DND-41 (cell line): ENCODE results near the gene NTN1.

Experiments
- ATAC-seq: fragments of 200-7000 bp; cut with Tn5 transposase; 3 replicates; pipeline ENCODE4 v1.9.1; 2021; ENCODE audit warnings: low read depth; ENCODE audit not compliant: insufficient read depth
- DNase-seq: peaks from one replicate; pipeline ENCODE4 v3.0.0-alpha.2; 2020
- H2AFZ ChIP-seq: 2 replicates; pipeline ENCODE4 v1.6.0; 2012; ENCODE audit warnings: low read depth, low read length
- H3K27ac ChIP-seq: 2 replicates; pipeline ENCODE4 v1.5.1; 2012; ENCODE audit warnings: low read length, inconsistent platforms
- H3K27me3 ChIP-seq: fragments of 200-600 bp; sonication (generic); 2 replicates; pipeline ENCODE4 v1.6.0; 2012; ENCODE audit warnings: low read length, mild to moderate bottlenecking, inconsistent platforms; ENCODE audit not compliant: insufficient read depth, poor library complexity
- H3K36me3 ChIP-seq: 2 replicates; pipeline ENCODE4 v1.5.1; 2012; ENCODE audit warnings: low read length, inconsistent platforms; ENCODE audit not compliant: insufficient read depth
- H3K4me1 ChIP-seq: 2 replicates; pipeline ENCODE4 v1.5.1; 2012; ENCODE audit warnings: mild to moderate bottlenecking, low read length; ENCODE audit not compliant: insufficient read depth
- H3K4me2 ChIP-seq: 2 replicates; pipeline ENCODE4 v1.6.0; 2012; ENCODE audit warnings: mild to moderate bottlenecking, moderate library complexity, low read length, inconsistent platforms; ENCODE audit not compliant: insufficient read depth
- H3K4me3 ChIP-seq, 2 experiments: fragments of 200-600 bp in 1 of 2; shearing (Covaris generic) in 1 of 2; 2 replicates each; pipeline ENCODE4 v1.5.1; 2012 to 2016; ENCODE audit warnings: inconsistent platforms in 2 of 2, low read length in 2 of 2, mild to moderate bottlenecking in 2 of 2, low read depth in 1 of 2, moderate library complexity in 1 of 2
- H3K79me2 ChIP-seq: 2 replicates; pipeline ENCODE4 v1.6.0; 2012; ENCODE audit warnings: low read length, inconsistent platforms; ENCODE audit not compliant: insufficient read depth
- H3K9ac ChIP-seq: 2 replicates; pipeline ENCODE4 v1.6.0; 2012; ENCODE audit warnings: low read depth, mild to moderate bottlenecking, inconsistent platforms, low read length, moderate library complexity
- H3K9me3 ChIP-seq: 2 replicates; pipeline ENCODE4 v1.5.1; 2012; ENCODE audit warnings: low read length, moderate library complexity, mild to moderate bottlenecking, inconsistent platforms; ENCODE audit not compliant: insufficient read depth, severe bottlenecking
- H4K20me1 ChIP-seq: 2 replicates; pipeline ENCODE4 v1.6.0; 2012; ENCODE audit warnings: low read length; ENCODE audit not compliant: insufficient read depth
- EZH2 ChIP-seq: IDR thresholded peaks from 3 replicates; pipeline ENCODE4 v1.6.1; 2012; ENCODE audit warnings: borderline replicate concordance, low read depth, mild to moderate bottlenecking, moderate library complexity, low read length, inconsistent platforms; ENCODE audit not compliant: severe bottlenecking
- TF ChIP-seq, protein P1 (sequence below): IDR thresholded peaks from 2 replicates; pipeline ENCODE4 v1.5.1; 2012; ENCODE audit warnings: borderline replicate concordance, low read length, moderate library complexity, mild to moderate bottlenecking; ENCODE audit not compliant: poor library complexity, severe bottlenecking; ENCODE audit errors: extremely low read depth

The NTN1 gene

DNA sequence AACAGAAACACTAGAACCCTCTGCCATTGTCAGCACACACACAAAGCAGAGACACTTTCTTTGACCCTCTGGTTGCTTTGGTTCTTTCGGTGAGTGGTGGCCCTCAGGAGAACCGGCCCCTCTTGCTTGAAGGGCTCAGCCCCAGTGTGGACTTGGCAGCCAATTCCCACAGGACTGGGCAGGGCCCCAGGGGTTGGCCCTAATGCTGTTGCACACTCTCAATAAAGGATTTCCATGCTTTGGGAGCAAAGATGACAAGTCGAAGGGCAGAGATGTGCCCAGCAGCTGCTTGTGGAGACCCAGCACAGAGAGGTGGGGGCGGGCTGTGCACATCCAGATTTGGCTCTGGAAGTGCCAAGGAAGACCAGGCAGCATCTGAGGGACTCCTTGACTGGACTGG is 149.0 kb downstream of the NTN1 start:
- Histone ChIP-seq H4K20me1 (no peaks in the 10 kb centered on the region), H3K4me2 (no peak overlapping the region), H2AFZ (no peak overlapping the region), H3K27ac (no peak overlapping the region), H3K4me3 (no peak overlapping the region), H3K36me3 (no peaks in the 10 kb centered on the region), H3K79me2 (no peaks in the 10 kb centered on the region), H3K27me3 (no peaks in the 10 kb centered on the region), H3K9me3 (no peaks in the 10 kb centered on the region), H3K4me1 (no peaks in the 10 kb centered on the region), H3K9ac (no peak overlapping the region)
- TF ChIP-seq, protein P1, sequence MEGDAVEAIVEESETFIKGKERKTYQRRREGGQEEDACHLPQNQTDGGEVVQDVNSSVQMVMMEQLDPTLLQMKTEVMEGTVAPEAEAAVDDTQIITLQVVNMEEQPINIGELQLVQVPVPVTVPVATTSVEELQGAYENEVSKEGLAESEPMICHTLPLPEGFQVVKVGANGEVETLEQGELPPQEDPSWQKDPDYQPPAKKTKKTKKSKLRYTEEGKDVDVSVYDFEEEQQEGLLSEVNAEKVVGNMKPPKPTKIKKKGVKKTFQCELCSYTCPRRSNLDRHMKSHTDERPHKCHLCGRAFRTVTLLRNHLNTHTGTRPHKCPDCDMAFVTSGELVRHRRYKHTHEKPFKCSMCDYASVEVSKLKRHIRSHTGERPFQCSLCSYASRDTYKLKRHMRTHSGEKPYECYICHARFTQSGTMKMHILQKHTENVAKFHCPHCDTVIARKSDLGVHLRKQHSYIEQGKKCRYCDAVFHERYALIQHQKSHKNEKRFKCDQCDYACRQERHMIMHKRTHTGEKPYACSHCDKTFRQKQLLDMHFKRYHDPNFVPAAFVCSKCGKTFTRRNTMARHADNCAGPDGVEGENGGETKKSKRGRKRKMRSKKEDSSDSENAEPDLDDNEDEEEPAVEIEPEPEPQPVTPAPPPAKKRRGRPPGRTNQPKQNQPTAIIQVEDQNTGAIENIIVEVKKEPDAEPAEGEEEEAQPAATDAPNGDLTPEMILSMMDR: no peak
- TF ChIP-seq EZH2: no peak
- ATAC-seq (no peak), DNase-seq (no peak)

GRCh38 chr17:9170853-9171252 is 149.5 kb downstream of the NTN1 start:
- Histone ChIP-seq H3K36me3 (no peaks in the 10 kb centered on the region), H2AFZ (no peak overlapping the region), H3K27me3 (no peaks in the 10 kb centered on the region), H3K27ac (no peak overlapping the region), H3K79me2 (no peaks in the 10 kb centered on the region), H3K4me3 (no peak overlapping the region), H4K20me1 (no peaks in the 10 kb centered on the region), H3K4me2 (no peak overlapping the region), H3K4me1 (no peaks in the 10 kb centered on the region), H3K9me3 (no peaks in the 10 kb centered on the region), H3K9ac (no peak overlapping the region)
- TF ChIP-seq EZH2: no peak
- TF ChIP-seq, protein P1: no peak
- ATAC-seq (no peak), DNase-seq (no peak)

DNA sequence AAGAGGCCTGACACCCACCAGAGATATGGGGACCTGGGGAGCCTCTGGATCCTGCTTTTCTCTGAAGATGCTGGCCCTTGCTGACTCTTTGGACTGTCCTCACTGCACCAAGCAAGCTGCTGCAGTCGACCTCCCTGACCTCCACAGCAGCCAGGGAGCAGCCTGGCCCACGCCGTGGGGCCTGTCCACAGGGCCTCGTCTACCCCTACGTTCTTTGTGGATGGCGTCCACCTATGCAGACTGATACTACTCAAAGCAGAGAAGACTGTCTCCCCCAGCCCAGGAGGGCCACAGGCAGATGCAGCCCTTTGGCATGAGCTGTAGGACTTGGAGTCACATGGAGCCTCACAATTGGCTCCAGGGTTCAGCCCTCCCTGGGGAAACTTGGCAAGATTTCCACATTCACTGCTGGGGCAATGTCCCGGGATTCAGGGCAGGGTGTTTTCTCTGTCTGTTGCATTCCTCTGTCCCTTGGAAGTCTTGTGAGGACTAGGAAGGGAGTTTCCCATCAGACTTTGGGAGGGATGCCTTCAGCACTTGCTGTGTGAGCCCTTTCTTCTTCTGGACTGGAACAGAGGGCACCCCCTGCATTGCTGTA is 152.2 kb downstream of the NTN1 start:
- Histone ChIP-seq H3K4me1 (no peaks in the 10 kb centered on the region), H3K27me3 (no peaks in the 10 kb centered on the region), H3K36me3 (no peaks in the 10 kb centered on the region), H3K9ac (no peak overlapping the region), H4K20me1 (no peaks in the 10 kb centered on the region), H2AFZ (no peak overlapping the region), H3K4me2 (no peak overlapping the region), H3K27ac (no peak overlapping the region), H3K79me2 (no peaks in the 10 kb centered on the region), H3K4me3 (no peak overlapping the region), H3K9me3 (no peaks in the 10 kb centered on the region)
- TF ChIP-seq, protein P1: no peak
- TF ChIP-seq EZH2: no peak
- ATAC-seq (no peak), DNase-seq (no peak)

- no peaks in the 10 kb centered on the region for H3K36me3 ChIP-seq
- no peaks in the 10 kb centered on the region for H3K9me3 ChIP-seq
- H3K79me2 ChIP-seq: no peaks in the 10 kb centered on the region
- no peak overlapping the region for H3K4me2 ChIP-seq
- no peaks in the 10 kb centered on the region for H4K20me1 ChIP-seq
- no peak overlapping the region for H3K27ac ChIP-seq
- no peak overlapping the region for H3K4me3 ChIP-seq
- ATAC-seq (no peak), DNase-seq (no peak)
- H3K27me3 ChIP-seq: no peaks in the 10 kb centered on the region
- no peak for TF ChIP-seq EZH2
- TF ChIP-seq, protein P1: no peak
- H3K4me1 ChIP-seq: no peaks in the 10 kb centered on the region
- no peak overlapping the region for H2AFZ ChIP-seq
- H3K9ac ChIP-seq: no peak overlapping the region
Observed at GRCh38 chr17:9174312-9174711, 153.0 kb downstream of the NTN1 start.
